ENCODE results near the gene NMS.
"Not testable (repeated sequence)": the region's sequence is repeated elsewhere in the genome, so short reads cannot be mapped to it uniquely, and the experiment has no call there.

Gene NMS

DNA sequence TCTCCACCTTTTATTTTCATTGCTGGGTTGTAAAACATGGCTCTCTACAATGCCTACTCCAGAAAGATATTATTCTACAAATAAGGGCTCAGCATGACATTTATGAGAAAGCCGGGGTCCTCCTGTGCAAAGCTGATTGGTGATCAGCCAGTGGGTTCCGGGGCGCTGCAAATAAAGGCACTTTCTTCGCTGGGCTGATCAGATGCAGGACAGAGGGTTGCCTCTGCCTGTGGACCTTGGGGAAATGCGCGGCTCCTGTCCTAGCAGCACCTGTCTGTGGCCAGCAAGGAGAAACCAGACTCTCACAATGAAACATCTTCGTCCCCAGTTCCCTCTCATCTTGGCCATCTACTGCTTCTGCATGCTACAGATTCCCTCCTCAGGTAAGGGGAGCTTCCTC is at the start of gene NMS:
NMS (plus strand) TSS at position 301 of the 400 bp plus-strand sequence; CDS start at position 308, 7 bp downstream.
- DNase-seq (ENCODE audit: insufficient read length, low spot score) = no peak
- FAIRE-seq = no peak

- DNase-seq (ENCODE audit: insufficient read length, low spot score) = peak; percentile 55
- no peak for FAIRE-seq
Observed at GRCh38 chr2:100422320-100423055, 47.8 kb upstream of the NMS start.

DNA sequence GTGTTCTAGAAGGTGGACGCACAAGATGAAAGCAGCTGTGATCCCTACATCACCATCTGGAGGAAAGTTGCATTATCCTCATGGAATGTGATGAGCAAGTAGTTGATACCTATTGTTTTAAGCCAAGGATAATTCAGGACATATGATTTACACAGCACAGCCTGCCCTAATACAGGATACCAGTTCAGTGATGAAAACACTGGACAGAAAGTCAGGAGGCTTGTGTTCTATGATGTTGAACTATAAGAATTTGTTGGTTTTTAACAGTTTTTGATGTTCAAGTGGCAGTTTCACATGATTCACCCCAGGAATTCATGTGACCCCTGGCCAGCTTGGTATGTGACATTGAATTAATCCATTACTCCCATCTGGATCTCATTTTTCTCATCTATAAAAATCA is 46.7 kb upstream of the NMS start:
- no peak for FAIRE-seq
- DNase-seq (ENCODE audit: insufficient read length, low spot score) = no peak

DNA sequence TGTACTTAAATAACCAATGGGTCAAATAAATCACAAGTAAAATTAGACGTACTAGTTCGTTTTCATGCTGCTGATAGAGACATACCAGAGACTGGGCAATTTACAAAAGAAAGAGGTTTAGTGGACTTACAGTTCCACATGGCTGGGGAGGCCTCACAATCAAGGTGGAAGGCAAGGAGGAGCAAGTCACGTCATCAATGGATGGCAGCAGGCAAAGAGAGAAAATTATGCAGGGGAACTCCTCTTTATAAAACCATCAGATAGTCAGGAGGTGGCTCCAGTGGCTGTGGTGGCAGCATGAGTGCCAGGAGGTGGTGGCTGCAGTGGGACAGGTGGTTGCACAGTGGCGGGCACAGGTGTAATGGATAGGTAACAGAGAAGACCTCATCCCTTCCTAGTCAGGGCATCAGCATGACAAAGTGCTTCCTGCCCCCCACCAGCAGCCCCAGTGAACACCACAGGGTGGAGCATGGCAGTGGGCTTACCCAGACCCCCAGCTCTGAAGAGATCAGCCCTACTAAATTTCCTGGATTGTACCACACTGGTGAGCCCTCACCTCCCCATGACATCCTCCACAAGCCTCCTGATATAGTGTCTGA is 45.9 kb upstream of the NMS start:
- DNase-seq (ENCODE audit: insufficient read length, low spot score) (no peak), FAIRE-seq (no peak)

DNA sequence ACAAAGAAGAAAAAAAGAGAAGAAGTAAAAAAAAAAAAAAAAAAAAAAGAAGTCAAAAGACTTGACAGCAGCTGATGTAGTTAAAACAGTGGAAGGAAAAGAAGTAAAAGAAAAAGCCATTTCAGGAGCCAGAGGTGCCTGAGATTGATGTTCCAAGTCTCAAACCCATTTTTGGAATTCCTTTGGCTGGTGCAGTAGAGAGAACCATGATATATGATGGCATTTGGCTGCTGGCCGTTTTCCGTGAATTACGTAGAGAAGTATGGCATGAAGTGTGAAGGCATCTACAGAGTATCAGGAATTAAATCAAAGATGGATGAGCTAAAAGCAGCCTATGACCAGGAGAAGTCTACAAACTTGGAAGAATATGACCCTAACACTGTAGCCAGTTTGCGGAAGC is 45.2 kb upstream of the NMS start:
- FAIRE-seq = no peak
- DNase-seq (ENCODE audit: insufficient read length, low spot score) = no peak

DNA sequence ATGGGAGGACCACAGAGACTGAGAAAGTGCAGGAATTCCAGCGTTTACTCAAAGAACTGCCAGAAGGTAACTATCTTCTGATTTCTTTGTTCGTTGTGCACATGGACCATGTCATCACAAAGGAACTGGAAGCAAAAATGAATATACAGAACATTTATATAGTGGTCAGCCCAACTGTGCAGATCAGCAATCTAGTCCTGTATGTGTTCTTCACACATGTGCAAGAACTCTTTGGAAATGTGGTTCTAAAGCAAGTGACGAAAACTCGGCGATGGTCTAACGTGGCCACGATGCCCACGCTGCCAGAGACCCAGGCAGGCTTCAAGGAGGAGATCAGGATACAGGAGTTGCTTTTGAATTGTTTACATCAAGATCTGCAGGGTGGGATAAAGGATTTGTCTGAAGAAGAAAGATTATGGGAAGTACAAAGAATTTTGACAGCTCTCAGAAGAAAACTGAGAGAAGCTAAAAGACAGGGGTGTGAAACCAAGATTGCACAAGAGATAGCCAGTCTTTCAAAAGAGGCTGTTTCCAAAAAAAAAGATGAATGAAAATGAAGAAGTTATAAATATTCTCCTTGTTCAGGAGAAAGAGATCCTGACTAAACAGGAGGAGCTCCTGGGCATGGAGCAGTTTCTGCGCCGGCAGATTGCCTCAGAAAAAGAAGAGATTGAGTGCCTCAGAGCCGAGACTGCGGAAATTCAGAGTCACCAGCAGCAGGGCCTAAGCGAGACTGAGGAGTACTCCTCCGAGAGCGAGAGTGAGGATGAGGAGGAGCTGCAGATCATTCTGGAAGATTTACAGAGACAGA is 44.5 kb upstream of the NMS start:
- DNase-seq (ENCODE audit: insufficient read length, low spot score) (no peak), FAIRE-seq (no peak)

- DNase-seq (ENCODE audit: insufficient read length, low spot score) (no peak), FAIRE-seq (no peak)
Observed at GRCh38 chr2:100426384-100426720, 43.9 kb upstream of the NMS start.

DNA sequence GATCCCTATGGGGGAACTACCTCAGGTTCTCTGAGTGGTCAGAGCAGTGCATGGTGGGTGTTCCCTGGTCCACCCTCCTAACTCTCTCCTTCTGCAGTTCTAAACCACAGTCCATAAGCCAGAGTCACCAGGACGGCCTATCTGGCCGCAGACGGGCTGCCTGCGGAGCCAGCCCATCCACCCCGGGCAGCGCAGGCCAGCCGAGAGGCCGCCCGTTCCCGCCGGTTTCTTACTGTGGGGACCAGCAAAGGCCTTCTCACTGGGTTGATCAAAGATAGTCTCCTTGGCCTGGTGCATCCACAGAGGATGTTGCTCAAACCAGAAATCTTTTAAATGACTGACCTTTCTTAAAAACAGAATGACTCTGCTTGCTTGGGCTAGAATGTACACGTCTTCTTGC is 43.2 kb upstream of the NMS start:
- FAIRE-seq (no peak), DNase-seq (ENCODE audit: insufficient read length, low spot score) (no peak)

DNA sequence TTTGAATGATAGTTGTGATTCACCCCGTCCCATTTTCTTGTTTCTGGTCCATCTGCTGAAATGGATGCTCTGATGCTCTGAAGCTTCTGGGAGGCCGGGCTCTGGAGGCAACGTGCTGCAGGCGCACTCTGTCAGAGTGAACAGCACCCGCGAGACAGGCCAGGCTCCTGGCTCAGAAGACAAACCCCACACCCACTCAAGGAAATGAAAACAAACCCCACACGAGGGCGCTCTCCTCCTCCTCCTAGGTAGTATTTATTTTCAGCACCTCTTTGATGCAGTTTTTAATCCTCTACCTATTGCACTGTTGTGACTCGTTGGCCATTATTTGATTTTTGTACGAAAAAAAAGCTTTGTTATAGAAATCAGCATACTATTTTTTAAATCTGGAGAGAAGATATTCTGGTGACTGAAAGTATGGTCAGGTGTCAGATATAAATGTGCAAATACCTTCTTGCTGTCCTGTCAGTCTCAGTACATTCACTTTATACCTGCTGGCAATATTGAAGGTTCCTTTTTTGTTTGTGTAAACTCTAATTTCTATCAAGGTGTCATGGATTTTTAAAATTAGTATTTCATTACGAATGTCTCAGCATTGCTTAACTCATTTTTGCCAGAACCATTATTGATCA is 42.5 kb upstream of the NMS start:
- DNase-seq (ENCODE audit: insufficient read length, low spot score) = no peak
- no peak for FAIRE-seq

DNA sequence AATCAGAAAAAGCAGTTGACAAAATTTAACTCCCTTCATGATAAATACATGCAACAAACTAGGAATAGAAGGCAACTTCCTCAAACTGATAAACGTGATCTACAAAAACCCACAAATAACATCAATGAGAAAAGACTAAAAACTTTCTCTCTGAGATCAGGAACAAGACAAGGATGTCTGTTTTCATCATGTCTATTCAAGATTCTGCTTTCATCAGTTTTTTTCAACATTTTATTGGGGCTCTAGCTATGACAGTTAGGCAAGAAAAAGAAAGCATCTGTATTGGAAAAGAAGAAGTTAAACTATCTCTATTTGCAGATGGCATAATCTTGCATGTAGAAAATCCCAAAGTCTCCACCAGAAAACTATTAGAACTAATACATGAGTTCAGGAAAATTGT is 40.6 kb upstream of the NMS start:
- FAIRE-seq = no peak

GRCh38 chr2:100437751-100438150 is 32.5 kb upstream of the NMS start:
- no peak for DNase-seq (ENCODE audit: insufficient read length, low spot score)
- FAIRE-seq = no peak

More for the DNA sequence above, 40.6 kb upstream of the NMS start:
- DNase-seq (ENCODE audit: insufficient read length, low spot score) = no peak

GRCh38 chr2:100446696-100447095 is 23.6 kb upstream of the NMS start:
- no peak for DNase-seq (ENCODE audit: insufficient read length, low spot score)
- no peak for FAIRE-seq

GRCh38 chr2:100451092-100451491 is 19.2 kb upstream of the NMS start:
- FAIRE-seq (no peak), DNase-seq (ENCODE audit: insufficient read length, low spot score) (no peak)

- DNase-seq (ENCODE audit: insufficient read length, low spot score) (no peak), FAIRE-seq (no peak)
Observed at GRCh38 chr2:100451734-100452133, 18.5 kb upstream of the NMS start.

DNA sequence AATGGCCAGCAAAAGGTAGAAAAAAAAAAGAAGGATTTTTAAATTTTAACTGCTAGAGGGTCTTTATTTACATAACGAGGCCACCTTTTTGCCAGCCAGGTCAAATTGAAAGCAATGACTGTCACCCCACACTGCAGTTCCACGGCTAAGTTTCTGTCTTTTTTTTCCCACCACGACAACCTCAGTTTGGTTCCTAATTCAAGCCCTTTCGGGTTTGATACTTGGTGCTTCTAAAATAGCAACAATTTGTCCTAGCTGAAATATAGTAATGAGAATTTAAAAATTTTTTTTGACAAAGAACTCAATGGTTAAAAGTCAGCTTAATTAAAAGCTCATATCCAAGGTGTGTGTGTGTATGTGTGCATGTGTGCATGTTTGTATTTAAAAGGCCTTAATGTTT is 16.4 kb upstream of the NMS start:
- no peak for DNase-seq (ENCODE audit: insufficient read length, low spot score)
- FAIRE-seq = no peak

DNA sequence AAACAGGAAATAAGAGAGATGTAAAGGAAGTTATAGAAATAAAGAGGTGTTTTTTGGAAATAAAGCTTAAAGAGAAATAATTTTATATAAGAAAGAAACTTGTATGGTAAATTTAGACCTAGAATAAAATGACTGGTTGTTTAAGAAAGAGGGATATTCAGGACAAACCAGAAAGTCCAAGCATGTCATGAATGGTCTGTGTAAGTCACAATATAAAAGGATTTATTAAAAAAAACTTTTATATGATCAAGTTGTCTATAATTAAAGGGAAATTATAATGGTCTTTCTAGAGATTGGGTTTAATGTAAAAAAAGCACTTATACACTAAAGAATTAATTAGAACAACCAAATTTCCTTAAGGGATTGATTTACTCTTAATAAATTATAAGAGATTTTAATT is 13.9 kb upstream of the NMS start:
- not testable (repeated sequence) for DNase-seq (ENCODE audit: insufficient read length, low spot score); FAIRE-seq

GRCh38 chr2:100460904-100461530 is 9.3 kb upstream of the NMS start:
- DNase-seq (ENCODE audit: insufficient read length, low spot score) (no peak), FAIRE-seq (no peak)

GRCh38 chr2:100470898-100471514 is 724 bp downstream of the NMS start:
- no peak for FAIRE-seq
- peak; percentile 30 for DNase-seq (ENCODE audit: insufficient read length, low spot score)

DNA sequence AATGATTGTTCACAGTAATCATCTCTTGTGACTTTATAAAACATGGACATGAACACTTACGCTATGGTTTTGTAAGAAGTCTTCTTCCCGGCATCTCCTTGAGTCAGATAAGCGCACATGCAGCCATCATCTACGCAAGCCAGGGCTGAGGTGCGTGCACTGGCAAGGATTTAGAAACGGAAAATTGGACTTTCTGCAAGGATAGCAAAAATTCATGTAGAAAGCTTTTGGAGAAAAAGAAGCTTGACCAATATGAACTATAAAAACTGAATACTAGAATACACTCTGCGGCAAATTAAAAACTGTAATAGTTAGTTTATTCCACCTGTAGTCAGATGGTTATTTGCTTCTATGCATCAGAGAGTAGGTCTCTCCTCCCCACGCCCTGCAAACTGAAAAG is 6.3 kb downstream of the NMS start:
- no peak for FAIRE-seq

GRCh38 chr2:100482741-100483140 is 12.5 kb downstream of the NMS start:
- FAIRE-seq = no peak
- DNase-seq (ENCODE audit: insufficient read length, low spot score) = no peak

More for the DNA sequence above, 6.3 kb downstream of the NMS start:
- DNase-seq (ENCODE audit: insufficient read length, low spot score) = no peak
